GM21576 (cell line): ENCODE data around the gene RELCH.

Source experiments
- ATAC-seq: cut with Tn5 transposase; IDR thresholded peaks from one replicate; pipeline ENCODE4 v1.9.1; 2021; ENCODE audit warnings: mild to moderate bottlenecking, moderate library complexity; ENCODE audit not compliant: unreplicated experiment

RELCH gene

DNA sequence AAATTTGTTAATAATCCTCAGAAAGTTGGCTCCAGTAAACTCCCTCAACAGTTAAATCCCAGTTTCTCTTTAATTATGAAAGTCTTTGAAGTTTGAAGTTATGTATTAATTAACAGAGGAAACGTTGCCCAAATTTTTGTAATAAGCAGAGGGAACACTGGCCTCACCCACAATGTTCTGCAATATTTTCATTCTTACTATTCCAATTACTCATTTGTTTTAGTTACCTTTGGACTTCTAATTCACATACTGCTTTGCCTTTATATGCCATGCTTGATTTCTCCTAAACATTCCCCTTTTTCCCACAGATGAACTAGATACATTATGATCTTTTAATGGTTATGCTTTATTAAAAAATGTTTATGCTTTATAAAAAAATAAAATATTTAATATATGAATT is 61.3 kb downstream of the RELCH start:
- ATAC-seq = no peak

DNA sequence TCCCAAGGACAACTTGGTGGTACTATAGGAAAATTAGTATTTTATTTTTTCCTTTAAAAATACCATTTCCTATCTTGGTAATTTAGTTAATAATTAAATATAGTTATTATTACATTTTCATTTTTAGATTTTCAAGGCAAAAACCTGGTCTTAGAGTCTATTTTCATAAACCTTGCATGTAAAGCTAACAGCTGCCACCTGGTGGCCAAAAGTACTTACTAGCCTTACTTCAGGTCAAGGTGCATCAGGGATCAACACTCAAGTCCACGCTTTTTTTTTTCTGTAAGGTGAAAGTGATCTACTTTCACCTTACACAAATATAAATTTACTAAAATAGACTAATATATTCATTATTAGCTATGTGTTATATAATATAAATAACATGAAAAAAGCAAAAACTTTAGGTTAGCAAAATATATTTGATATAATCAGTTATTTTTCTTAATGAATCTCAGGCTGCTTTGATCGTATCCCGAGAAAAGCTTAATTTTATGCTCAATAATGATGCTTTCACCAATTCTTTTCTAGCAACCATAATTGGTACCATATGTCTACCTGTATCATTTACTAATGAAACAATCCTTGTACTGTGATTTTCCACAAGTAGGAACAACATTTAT is 62.5 kb downstream of the RELCH start:
- ATAC-seq = peak; percentile 62

DNA sequence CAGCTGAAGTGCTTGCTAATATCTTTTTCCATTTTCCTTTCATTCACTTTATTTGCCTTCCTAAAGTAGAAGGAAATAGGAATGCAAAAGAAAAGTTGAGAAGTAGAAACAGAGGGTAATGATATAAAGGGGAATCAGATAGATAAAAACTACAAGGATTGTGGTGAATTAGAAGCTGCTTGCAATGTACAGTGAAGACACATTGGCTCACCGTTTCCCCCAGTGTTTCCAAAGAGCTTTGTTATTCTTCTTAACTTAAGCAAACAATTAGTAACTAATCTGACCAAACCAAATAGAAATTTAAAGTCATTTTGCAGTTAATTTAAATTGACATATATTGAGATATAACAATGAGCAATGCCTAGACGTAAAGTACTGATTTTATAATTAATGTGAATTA is 63.4 kb downstream of the RELCH start:
- ATAC-seq = no peak

DNA sequence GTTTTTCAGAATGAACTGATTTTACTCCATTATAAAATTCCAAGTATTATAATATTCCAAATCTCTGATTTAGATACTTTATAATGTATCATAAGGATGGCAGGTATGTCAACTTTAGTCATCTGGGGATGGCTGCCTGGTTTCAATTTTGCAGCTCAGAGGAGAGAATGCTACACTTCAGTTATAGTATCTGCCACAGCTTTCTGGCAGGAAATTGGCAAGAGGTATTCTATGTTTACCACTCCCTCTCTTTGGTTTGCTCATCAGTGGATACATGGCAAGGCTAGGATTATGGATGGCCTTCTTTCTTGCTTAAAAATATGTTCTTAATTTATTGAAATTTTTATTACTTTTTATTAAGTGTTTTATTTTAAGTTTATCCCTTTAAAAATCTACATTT is 71.0 kb downstream of the RELCH start:
- ATAC-seq = no peak

DNA sequence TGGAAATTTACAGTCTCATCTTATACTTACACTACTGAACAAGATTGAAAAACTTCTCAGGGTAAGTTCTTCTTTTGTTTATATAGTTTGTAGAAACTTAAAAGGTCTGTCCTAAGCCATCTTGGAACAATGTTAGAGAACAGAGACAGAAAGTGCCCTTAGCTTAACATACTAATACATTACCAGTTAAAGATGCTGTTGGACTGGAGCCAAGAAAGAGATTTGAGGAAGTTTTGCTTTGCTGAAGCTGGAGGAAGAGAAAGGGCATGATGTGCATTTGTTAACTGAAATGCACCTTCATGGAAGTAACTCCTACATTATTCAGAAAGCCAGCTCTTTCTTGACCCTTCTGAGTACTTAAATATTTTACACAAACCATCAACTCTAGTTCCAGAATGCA is 71.6 kb downstream of the RELCH start:
- ATAC-seq = no peak

DNA sequence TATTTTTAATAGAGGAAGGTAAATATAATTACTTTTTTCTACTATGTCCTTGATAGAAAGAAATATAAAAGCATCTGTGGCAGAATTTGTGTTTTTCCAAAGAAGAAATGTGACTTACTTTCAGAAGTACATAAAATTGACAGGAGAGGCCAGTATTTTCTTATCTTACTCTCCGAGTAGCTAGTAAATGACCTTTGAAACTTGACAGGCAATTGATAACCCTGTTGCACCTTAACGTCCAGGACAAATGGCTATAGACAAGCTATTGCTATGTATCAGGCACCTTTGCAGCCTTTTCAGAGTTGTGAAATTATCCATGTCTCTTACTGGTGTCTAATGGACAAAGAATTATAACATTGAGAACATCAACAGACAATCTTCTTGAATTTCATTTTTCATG is 75.0 kb downstream of the RELCH start:
- ATAC-seq = no peak

DNA sequence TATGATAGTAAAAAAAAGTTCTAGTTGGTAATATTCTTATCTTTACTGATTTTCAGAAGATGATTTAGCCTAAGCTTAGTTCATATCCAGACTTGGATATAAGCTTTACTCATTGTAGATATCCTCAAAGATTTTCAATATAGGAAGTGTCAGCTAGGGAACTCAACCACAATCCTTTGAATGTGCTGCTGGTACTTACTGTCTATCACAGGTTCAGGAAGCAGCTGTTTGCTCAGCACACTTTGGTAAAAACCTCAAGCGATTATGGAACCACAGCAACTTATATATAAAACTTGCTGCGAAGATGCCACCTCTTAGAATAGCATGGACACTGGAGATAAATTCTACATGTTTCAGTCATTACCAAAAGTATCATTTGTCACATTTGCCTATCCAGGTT is 77.9 kb downstream of the RELCH start:
- ATAC-seq = no peak

GRCh38 chr18:62277045-62277444 is 90.0 kb downstream of the RELCH start:
- no peak for ATAC-seq

GRCh38 chr18:62279561-62279960 is 92.5 kb downstream of the RELCH start:
- no peak for ATAC-seq

GRCh38 chr18:62280058-62280457 is 93.0 kb downstream of the RELCH start:
- ATAC-seq = no peak

GRCh38 chr18:62280786-62281185 is 93.7 kb downstream of the RELCH start:
- ATAC-seq = no peak

DNA sequence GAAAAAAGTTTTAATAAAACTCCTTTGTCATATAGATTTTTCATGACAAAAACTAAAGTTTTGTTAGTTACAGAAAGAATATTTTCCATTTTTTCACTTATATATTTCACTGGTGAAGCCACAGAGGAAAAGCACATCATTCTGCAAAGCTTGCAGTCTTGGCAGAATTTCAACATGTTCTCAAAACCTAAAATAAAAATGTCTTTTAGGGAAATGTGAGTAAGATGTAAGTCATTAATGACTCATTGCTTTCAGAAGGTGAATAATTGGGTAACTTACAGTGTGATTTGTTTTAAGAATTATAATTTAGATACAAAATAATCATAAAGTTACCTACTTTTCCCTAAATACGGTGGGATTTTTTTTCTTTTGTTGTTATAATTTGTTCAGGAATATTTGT is 94.6 kb downstream of the RELCH start:
- no peak for ATAC-seq

DNA sequence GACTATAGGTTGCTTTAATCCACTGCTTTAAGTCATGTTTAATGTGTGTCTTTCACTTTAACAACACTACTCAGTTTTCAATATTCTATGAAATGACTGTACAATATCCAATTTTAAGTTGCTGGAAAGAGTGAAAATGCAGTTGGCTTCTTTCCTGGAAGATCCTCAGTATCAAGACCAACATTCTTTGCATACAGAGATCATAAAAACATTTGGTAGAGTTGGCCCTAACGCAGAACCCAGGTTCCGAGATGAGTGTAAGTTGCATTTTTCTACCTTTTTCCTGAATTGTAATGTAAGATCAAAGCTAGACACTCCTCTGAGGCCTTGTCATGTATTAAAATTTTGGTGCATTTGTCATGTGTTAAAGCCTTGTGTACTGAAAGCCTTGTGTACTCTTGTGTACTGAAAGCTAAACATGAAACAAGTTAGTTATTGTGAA is 95.2 kb downstream of the RELCH start:
- ATAC-seq = no peak

- no peak for ATAC-seq
These were observed 97.6 kb downstream of the RELCH start for GRCh38 chr18:62284637-62285036.

DNA sequence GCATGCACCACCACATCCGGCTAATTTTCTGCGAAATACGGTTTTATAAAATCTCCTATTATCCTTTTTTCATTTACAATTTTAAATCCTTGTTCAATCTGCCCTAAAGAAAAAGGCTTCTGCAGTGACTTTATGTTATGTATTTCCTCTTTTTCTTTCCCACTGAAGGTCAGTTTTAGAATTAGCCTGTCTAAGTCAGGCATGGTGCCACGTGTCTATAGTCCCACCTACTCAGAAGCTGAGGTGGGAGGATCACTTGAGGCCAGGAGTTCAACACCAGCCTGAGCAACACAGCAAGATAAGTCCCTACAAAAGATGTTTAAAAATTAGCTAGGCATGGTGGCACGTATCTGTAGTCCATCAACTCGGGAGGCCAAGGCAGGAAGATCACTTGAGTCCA is 98.2 kb downstream of the RELCH start:
- no peak for ATAC-seq

DNA sequence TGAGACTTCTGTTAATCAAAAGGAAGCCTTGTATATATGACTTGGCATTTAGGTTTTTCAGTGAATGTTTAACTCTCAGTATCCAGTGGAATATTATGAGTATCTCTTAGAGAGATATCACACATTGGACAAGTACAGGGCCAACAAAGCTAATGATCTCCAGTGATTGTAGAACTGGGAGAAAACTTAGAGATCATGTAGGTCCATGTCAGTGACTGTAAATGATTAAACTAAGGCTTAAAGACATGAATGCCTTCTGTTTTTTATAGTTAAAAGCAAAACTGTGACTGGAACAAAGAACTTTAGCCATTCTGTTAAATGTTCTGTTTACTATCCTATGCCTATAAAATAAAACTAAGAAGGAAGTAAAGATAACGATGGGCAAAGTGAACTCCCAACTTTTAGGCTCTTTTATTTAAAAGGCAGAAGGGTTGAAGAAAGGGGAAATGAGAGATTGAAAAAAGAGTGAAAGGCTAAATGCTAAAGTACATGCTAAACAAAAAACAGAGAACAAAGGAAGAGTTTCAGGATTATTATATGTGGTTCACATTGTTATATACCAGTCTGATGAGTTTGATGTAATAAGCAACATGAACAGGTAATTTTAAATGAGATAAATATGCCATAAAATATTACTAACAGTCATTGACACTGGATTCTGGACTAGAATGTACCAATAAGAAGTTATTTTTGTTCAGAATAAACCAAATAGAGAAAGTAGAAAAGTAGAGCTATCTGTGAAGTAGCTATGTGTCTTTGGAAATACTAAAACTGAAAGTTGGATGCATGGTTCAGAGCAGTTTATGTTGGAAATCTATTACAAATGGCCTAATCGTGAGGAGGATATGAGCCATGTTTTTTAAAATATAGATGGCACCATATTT is 101.0 kb downstream of the RELCH start:
- peak; percentile 32 for ATAC-seq

GRCh38 chr18:62288665-62289008 is 101.6 kb downstream of the RELCH start:
- peak; percentile 75 for ATAC-seq

DNA sequence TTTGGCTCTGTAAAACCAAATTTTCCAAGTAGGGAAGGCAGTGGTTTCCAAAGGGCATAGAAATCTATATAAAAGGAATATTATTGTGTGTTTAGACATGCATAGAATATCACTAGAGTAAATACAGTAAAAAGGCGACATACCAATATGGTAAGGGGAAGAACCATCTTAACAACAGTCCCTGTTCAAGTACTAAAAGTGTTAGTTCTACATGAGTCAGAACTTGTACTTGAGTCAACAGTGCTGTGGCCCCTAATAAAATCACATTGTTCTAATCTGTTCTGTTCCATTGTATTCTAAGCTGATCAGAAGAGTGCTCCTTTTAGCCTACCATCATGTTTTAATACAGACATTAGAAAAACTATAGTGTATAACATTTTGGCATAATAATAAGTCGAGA is 102.0 kb downstream of the RELCH start:
- peak; percentile 53 for ATAC-seq

DNA sequence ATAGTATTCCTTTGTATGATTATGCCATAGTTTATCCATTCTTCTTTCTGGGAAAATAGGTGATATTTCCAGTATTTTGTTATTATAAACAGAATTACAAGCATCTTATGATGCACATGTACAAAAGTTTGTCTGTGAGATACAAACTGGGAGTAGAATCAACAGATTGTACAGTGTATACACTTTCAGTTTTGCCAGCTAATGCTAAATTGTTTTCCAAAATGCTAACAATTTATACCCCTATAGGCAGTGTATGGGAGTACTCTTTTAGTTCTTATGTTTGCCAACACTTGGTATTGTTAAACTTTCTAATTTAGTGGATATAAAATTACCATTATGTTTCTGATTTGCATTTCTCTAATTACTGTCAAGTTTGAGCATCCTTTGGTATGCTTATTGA is 107.0 kb downstream of the RELCH start:
- ATAC-seq = no peak

- ATAC-seq = no peak
These were observed 113.4 kb downstream of the RELCH start for GRCh38 chr18:62300359-62300963.

GRCh38 chr18:62301322-62301721 is 114.3 kb downstream of the RELCH start:
- ATAC-seq = no peak

DNA sequence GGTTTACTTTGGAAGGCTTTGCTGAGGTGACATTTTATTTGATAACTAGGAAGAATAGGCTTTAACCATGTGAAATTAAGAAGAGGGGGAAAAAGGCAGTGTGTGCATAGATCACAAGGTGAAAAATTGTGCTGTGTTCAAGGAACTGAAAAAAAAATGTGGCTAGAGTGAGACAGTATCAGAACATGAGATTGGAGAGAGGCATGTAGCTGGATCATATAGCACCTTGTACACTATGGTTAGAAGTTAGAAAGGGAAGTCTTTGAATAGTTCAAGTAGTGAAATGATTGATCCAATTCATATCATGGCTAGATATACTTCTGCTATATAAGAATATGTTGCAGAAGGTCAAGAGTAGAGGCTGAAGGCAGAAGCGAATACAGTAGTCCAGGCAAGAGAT is 125.8 kb downstream of the RELCH start:
- ATAC-seq = no peak
